ENCODE results near the gene MAP3K19. TPM values are rescaled to one million over a fixed set of nuclear protein-coding genes. Genes with fewer than 3 reads are reported as not detected.

Gene MAP3K19
- total RNA-seq, 1 donor = not detected

DNA sequence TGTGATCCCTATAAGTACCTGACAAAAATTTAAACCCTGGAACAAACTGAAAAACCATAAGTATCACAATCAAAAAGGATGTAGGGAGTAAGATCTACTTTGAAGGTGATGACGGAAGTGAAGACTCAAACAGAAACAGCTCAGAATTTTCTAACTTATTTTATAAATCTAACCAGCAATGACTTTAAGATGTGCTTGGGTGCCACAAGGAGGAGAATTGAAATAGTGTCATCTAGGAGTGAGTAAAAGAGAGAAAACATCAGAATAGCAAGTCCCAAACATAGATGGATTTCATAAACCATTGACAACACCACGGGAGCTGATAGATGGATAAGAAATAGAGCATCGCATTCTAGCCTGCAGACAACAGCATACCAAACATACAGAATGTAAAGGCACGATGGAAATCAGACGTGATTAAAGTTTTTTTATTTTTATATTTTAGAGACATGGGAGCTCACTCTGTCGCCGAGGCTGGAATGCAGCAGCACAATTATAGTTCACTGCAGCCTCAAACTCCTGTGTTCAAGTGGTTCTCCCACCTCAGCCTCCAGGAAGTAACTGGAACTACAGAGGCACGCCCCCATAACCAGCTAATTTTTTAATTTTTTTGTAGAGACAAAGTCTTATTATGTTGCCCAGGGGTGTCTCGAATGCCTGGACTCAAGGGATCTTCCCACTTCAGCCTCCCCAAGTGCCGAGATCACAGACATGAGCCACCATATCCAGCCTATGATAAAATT, 36.9 kb downstream of the MAP3K19 start:
- no peak for DNase-seq (ENCODE audit: low read depth)
- TF ChIP-seq, protein P1, sequence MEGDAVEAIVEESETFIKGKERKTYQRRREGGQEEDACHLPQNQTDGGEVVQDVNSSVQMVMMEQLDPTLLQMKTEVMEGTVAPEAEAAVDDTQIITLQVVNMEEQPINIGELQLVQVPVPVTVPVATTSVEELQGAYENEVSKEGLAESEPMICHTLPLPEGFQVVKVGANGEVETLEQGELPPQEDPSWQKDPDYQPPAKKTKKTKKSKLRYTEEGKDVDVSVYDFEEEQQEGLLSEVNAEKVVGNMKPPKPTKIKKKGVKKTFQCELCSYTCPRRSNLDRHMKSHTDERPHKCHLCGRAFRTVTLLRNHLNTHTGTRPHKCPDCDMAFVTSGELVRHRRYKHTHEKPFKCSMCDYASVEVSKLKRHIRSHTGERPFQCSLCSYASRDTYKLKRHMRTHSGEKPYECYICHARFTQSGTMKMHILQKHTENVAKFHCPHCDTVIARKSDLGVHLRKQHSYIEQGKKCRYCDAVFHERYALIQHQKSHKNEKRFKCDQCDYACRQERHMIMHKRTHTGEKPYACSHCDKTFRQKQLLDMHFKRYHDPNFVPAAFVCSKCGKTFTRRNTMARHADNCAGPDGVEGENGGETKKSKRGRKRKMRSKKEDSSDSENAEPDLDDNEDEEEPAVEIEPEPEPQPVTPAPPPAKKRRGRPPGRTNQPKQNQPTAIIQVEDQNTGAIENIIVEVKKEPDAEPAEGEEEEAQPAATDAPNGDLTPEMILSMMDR (IDR thresholded peaks at IDR 0.05; ENCODE audit: insufficient read depth, low read depth, low read length) = no peak
- no peak overlapping the region for H3K4me3 ChIP-seq (ENCODE audit: low read depth, low read length)

- TF ChIP-seq, protein P1 (IDR thresholded peaks at IDR 0.05; ENCODE audit: insufficient read depth, low read depth, low read length) = no peak
- no peak overlapping the region for H3K4me3 ChIP-seq (ENCODE audit: low read depth, low read length)
- no peak for DNase-seq (ENCODE audit: low read depth)
These were observed 37.9 kb downstream of the MAP3K19 start for GRCh38 chr2:135009339-135009738.

DNA sequence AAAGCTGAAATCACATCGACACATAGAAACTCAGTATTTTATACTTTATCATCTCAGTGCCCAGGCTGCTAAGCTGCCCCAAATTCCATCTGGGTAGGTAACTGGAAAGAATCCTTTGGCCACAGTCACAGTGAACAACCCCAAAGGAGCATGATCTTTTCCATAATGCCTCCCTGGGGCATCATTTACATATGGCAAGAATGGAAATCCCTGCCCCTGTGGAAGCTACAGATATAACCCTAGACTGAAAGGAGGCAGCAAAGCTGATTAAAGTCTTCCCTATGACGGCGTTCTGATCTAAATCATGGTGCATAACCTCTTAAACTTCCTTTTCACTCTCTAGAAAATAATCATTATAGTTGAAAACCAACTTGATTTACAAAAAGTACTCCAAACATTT, 41.5 kb downstream of the MAP3K19 start:
- no peak for DNase-seq (ENCODE audit: low read depth)
- TF ChIP-seq, protein P1 (IDR thresholded peaks at IDR 0.05; ENCODE audit: insufficient read depth, low read depth, low read length) = no peak
- H3K4me3 ChIP-seq (ENCODE audit: low read depth, low read length) = no peak overlapping the region

DNA sequence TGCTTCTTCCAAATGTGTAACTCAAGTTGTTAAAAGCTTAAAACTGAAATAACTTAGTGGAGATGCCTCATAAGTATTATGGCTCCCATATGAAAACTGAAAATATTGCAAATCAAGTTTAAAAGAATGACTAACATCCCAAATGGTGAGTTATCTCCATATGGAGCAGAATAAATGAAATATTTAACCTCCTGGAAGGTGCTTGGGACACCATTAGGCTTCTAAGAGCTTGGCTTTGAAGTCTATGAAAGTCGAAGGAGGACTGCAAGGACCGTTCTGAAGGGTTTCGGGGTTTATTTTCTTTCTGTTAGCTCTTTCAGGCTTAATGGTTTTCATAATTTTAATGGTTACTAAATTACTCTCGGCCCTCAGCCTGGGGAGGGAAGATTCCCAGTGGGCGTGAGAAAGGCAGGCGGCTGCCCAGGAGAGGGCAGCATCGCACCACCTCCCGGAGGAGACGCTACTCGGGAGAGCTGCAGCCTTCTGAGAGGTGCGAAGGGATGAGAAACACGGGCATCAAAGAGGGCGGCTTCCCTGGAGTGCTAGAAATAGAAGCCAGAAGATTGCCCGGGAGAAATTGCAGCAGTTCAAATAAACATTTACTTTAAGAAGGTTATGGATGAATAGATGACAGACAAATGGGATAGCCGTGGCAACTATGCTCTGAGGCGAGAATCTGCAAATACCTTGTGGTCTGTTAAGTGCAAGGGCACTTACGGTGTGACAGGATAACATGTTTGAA, 43.1 kb downstream of the MAP3K19 start:
- DNase-seq (ENCODE audit: low read depth) = peak; percentile 72
- no peak overlapping the region for H3K4me3 ChIP-seq (ENCODE audit: low read depth, low read length)
- TF ChIP-seq, protein P1 (IDR thresholded peaks at IDR 0.05; ENCODE audit: insufficient read depth, low read depth, low read length) = peak; percentile 95

DNA sequence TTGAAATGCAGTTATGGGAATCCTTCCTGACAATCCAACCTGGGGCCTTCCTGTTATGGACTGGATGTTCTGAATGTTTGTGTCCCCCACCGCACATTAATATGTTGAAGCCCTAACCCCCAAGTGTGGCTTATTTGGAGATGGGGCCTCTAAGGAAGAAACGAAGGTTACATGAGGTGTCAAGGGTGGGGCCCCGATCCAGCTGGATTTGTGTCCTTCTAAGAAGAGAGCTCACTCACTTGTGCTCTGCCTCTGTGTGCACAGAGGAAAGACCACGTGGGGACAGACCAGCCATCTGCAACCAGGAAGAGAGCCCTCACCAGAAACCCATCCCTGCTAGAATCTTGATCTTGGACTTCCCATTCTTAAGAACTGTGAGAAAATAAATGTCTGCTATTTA, 44.4 kb downstream of the MAP3K19 start:
- DNase-seq (ENCODE audit: low read depth) = no peak
- TF ChIP-seq, protein P1 (IDR thresholded peaks at IDR 0.05; ENCODE audit: insufficient read depth, low read depth, low read length) = no peak
- H3K4me3 ChIP-seq (ENCODE audit: low read depth, low read length) = no peak overlapping the region

DNA sequence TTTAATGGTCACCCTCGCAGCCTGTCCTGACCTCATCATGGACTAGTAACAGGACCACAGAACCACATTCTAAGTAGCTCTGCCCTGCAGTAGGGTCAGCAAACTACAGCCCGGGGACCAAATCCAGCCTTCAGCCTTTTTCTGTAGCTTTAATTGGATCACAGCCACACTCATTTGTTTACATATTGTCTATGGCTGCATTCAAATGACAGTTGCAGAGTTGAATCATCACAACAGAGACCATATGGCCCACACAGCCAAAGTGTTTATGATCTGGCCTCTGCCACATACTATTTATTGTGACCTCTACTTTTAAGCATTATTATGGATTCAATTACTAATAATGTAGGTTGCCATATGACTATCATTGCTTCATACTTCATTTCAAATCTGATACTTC, 47.7 kb downstream of the MAP3K19 start:
- TF ChIP-seq, protein P1 (IDR thresholded peaks at IDR 0.05; ENCODE audit: insufficient read depth, low read depth, low read length) = no peak
- peak; percentile 16 for DNase-seq (ENCODE audit: low read depth)

More for the DNA sequence above, 47.7 kb downstream of the MAP3K19 start:
- H3K4me3 ChIP-seq (ENCODE audit: low read depth, low read length) = no peak overlapping the region
